Loucy (cell line): ENCODE results near the gene DMP1.
A peak's percentile ranks its signal among the peaks of the same experiment; 100 is the strongest.

Source experiments
- H2AFZ ChIP-seq: fragments of 200-600 bp; sonication (generic); 2 replicates; pipeline ENCODE4 v1.6.0; 2016; ENCODE audit warnings: antibody characterized with exemption, mild to moderate bottlenecking, low read length, moderate library complexity
- H3F3A ChIP-seq: fragments of 200-600 bp; 2 replicates; pipeline ENCODE4 v1.6.0; 2016; ENCODE audit warnings: antibody characterized with exemption, low read depth, mild to moderate bottlenecking
- H3K27me3 ChIP-seq: fragments of 200-600 bp; sonication (generic); 2 replicates; pipeline ENCODE4 v1.6.1; 2014; ENCODE audit warnings: low read length, mild to moderate bottlenecking; ENCODE audit not compliant: insufficient read depth, poor library complexity, severe bottlenecking
- H3K36me3 ChIP-seq: fragments of 200-600 bp; sonication (generic); 2 replicates; pipeline ENCODE4 v1.6.1; 2016; ENCODE audit warnings: low read length; ENCODE audit not compliant: insufficient read depth
- H3K4me1 ChIP-seq: fragments of 200-600 bp; sonication (generic); 2 replicates; pipeline ENCODE4 v1.5.1; 2014; ENCODE audit warnings: low read length, mild to moderate bottlenecking; ENCODE audit not compliant: insufficient read depth, poor library complexity, severe bottlenecking
- H3K4me2 ChIP-seq: fragments of 200-600 bp; sonication (generic); 2 replicates; pipeline ENCODE4 v1.6.0; 2014; ENCODE audit warnings: antibody characterized with exemption, low read length, low read depth, mild to moderate bottlenecking; ENCODE audit not compliant: poor library complexity, severe bottlenecking
- H3K4me3 ChIP-seq: fragments of 200-600 bp; sonication (generic); 2 replicates; pipeline ENCODE4 v1.5.1; 2014; ENCODE audit warnings: low read length, mild to moderate bottlenecking, mixed read lengths; ENCODE audit not compliant: poor library complexity, severe bottlenecking
- H3K79me2 ChIP-seq: fragments of 200-600 bp; sonication (generic); 2 replicates; pipeline ENCODE4 v1.6.1; 2014; ENCODE audit warnings: low read length; ENCODE audit not compliant: insufficient read depth
- H3K9ac ChIP-seq: fragments of 200-600 bp; sonication (generic); 2 replicates; pipeline ENCODE4 v1.6.0; 2014; ENCODE audit warnings: mild to moderate bottlenecking, low read depth, low read length, moderate library complexity; ENCODE audit not compliant: poor library complexity, severe bottlenecking
- H3K9me2 ChIP-seq: fragments of 200-600 bp; sonication (generic); replicated peaks from 2 replicates; pipeline ENCODE4 v1.6.1; 2016; ENCODE audit warnings: low read depth, low read length, mixed read lengths
- H3K9me3 ChIP-seq: fragments of 200-600 bp; sonication (generic); 2 replicates; pipeline ENCODE4 v1.6.1; 2014; ENCODE audit warnings: mild to moderate bottlenecking, antibody characterized with exemption, low read length, low read depth; ENCODE audit not compliant: insufficient read depth
- H4K20me1 ChIP-seq: fragments of 200-600 bp; sonication (generic); 2 replicates; pipeline ENCODE4 v1.6.0; 2014; ENCODE audit warnings: antibody characterized with exemption, low read length, mild to moderate bottlenecking; ENCODE audit not compliant: insufficient read depth, poor library complexity, severe bottlenecking
- CTCF ChIP-seq: fragments of 200-600 bp; sonication (generic); conservative IDR thresholded peaks from 2 replicates; pipeline ENCODE4 v1.5.1; 2014; ENCODE audit warnings: mild to moderate bottlenecking, antibody characterized with exemption, low read length
- EZH2phosphoT487 ChIP-seq: fragments of 200-600 bp; IDR thresholded peaks from 2 replicates; pipeline ENCODE4 v1.6.1; 2018; ENCODE audit warnings: antibody characterized with exemption, mild to moderate bottlenecking, moderate library complexity, borderline replicate concordance

Gene DMP1

GRCh38 chr4:87644286-87644685 lies 5.8 kb upstream of the DMP1 start:
- no peak overlapping the region for H3K9ac ChIP-seq
- no peaks in the 10 kb centered on the region for H3K9me3 ChIP-seq
- no peaks in the 10 kb centered on the region for H3K27me3 ChIP-seq
- H3K36me3 ChIP-seq: no peaks in the 10 kb centered on the region
- H3K4me1 ChIP-seq: no peaks in the 10 kb centered on the region
- no peak for TF ChIP-seq EZH2phosphoT487
- TF ChIP-seq CTCF: peak; percentile 41
- H3K9me2 ChIP-seq: no peaks in the 10 kb centered on the region
- no peaks in the 10 kb centered on the region for H4K20me1 ChIP-seq
- H3K4me2 ChIP-seq: no peak overlapping the region
- H2AFZ ChIP-seq: no peak overlapping the region
- H3K79me2 ChIP-seq: no peaks in the 10 kb centered on the region
- no peaks in the 10 kb centered on the region for H3F3A ChIP-seq
- no peak overlapping the region for H3K4me3 ChIP-seq

- Histone ChIP-seq H3K9ac (no peak overlapping the region), H3K4me2 (no peak overlapping the region), H3K79me2 (no peaks in the 10 kb centered on the region), H3F3A (no peaks in the 10 kb centered on the region), H3K4me3 (no peak overlapping the region), H2AFZ (no peak overlapping the region), H4K20me1 (no peaks in the 10 kb centered on the region), H3K4me1 (no peaks in the 10 kb centered on the region), H3K27me3 (no peaks in the 10 kb centered on the region), H3K9me2 (no peaks in the 10 kb centered on the region), H3K36me3 (no peaks in the 10 kb centered on the region), H3K9me3 (no peaks in the 10 kb centered on the region)
- TF ChIP-seq EZH2phosphoT487: no peak
- TF ChIP-seq CTCF: no peak
Observed at GRCh38 chr4:87650938-87651337, 858 bp downstream of the DMP1 start.

GRCh38 chr4:87651941-87652340 lies 1.9 kb downstream of the DMP1 start:
- no peak overlapping the region for H3K4me3 ChIP-seq
- no peaks in the 10 kb centered on the region for H3K9me3 ChIP-seq
- H3K36me3 ChIP-seq: no peaks in the 10 kb centered on the region
- no peaks in the 10 kb centered on the region for H3K4me1 ChIP-seq
- no peaks in the 10 kb centered on the region for H3K9me2 ChIP-seq
- no peaks in the 10 kb centered on the region for H4K20me1 ChIP-seq
- no peak overlapping the region for H2AFZ ChIP-seq
- H3K79me2 ChIP-seq: no peaks in the 10 kb centered on the region
- H3F3A ChIP-seq: no peaks in the 10 kb centered on the region
- TF ChIP-seq CTCF (no peak), EZH2phosphoT487 (no peak)
- H3K9ac ChIP-seq: no peak overlapping the region
- H3K4me2 ChIP-seq: no peak overlapping the region
- no peaks in the 10 kb centered on the region for H3K27me3 ChIP-seq
